Limb (tissue), 2 donors: Measurements from ENCODE around the gene GAB3.

Experiments used
- DNase-seq, 2 donors: peaks; one replicate each; pipeline ENCODE4 v3.0.0-alpha.2; 2016; ENCODE audit errors: extremely low spot score in 2 of 2

GAB3 gene

GRCh38 chrX:154751203-154751668 lies 359 bp upstream of the GAB3 start:
- no peak for DNase-seq

GRCh38 chrX:154749856-154750255 lies 1.0 kb downstream of the GAB3 start:
- DNase-seq = no peak

- DNase-seq = peak in 1 of 2 donors; percentile 63
These were observed 2.1 kb downstream of the GAB3 start for GRCh38 chrX:154748712-154749339.

- no peak for DNase-seq
These were observed 8.3 kb downstream of the GAB3 start for GRCh38 chrX:154742613-154743012.

GRCh38 chrX:154739952-154740465 lies 10.9 kb downstream of the GAB3 start:
- no peak for DNase-seq

GRCh38 chrX:154738011-154738738 lies 12.7 kb downstream of the GAB3 start:
- no peak for DNase-seq

- no peak for DNase-seq
These were observed 13.7 kb downstream of the GAB3 start for GRCh38 chrX:154737136-154737535.

GRCh38 chrX:154735695-154736393 lies 15.0 kb downstream of the GAB3 start:
- no peak for DNase-seq

GRCh38 chrX:154734061-154734781 lies 16.7 kb downstream of the GAB3 start:
- no peak for DNase-seq

GRCh38 chrX:154733066-154733425 lies 17.8 kb downstream of the GAB3 start:
- DNase-seq = no peak

GRCh38 chrX:154732421-154733065 lies 18.3 kb downstream of the GAB3 start:
- no peak for DNase-seq

- no peak for DNase-seq
These were observed 19.0 kb downstream of the GAB3 start for GRCh38 chrX:154731881-154732280.

- no peak for DNase-seq
These were observed 19.7 kb downstream of the GAB3 start for GRCh38 chrX:154731184-154731583.

- DNase-seq = peak in 1 of 2 donors; percentile 42
These were observed 20.5 kb downstream of the GAB3 start for GRCh38 chrX:154730253-154730891.

- no peak for DNase-seq
These were observed 21.4 kb downstream of the GAB3 start for GRCh38 chrX:154729439-154729838.

- DNase-seq = no peak
These were observed 22.3 kb downstream of the GAB3 start for GRCh38 chrX:154728431-154729190.

- DNase-seq = peak; percentile 48 to 56
These were observed 23.0 kb downstream of the GAB3 start for GRCh38 chrX:154727871-154728270.

- no peak for DNase-seq
These were observed 23.5 kb downstream of the GAB3 start for GRCh38 chrX:154727418-154727817.

- DNase-seq = no peak
These were observed 25.7 kb downstream of the GAB3 start for GRCh38 chrX:154724993-154725756.
